GM23338 (cell line): ENCODE results near the gene AP1G1. TPM values are rescaled to one million over a fixed set of nuclear protein-coding genes. Genes with fewer than 3 reads are reported as not detected.

Experiments
- ATAC-seq: fragments of 200-7000 bp; cut with Tn5 transposase; 3 replicates; pipeline ENCODE4 v1.9.1; 2020
- DNase-seq: peaks from one replicate; pipeline ENCODE4 v3.0.0-alpha.2; 2015; ENCODE audit warnings: low spot score
- H2AFZ ChIP-seq: fragments of 200-600 bp; sonication (generic); 2 replicates; pipeline ENCODE4 v1.8.0; 2016; ENCODE audit warnings: antibody characterized with exemption, mild to moderate bottlenecking, moderate library complexity
- H3F3A ChIP-seq: fragments of 200-600 bp; sonication (generic); replicated peaks from 2 replicates; pipeline ENCODE4 v1.8.0; 2017; ENCODE audit warnings: antibody characterized with exemption, mixed run types, low read depth
- H3K27ac ChIP-seq: fragments of 200-600 bp; sonication (generic); 2 replicates; pipeline ENCODE4 v1.6.1; 2016; ENCODE audit warnings: low read depth
- H3K27me3 ChIP-seq: fragments of 200-600 bp; sonication (generic); 2 replicates; pipeline ENCODE4 v1.8.0; 2016; ENCODE audit warnings: mild to moderate bottlenecking, mixed run types, moderate library complexity; ENCODE audit not compliant: insufficient read depth
- H3K36me3 ChIP-seq: fragments of 200-600 bp; sonication (generic); 2 replicates; pipeline ENCODE4 v1.8.0; 2016; ENCODE audit warnings: mild to moderate bottlenecking; ENCODE audit not compliant: insufficient read depth
- H3K4me1 ChIP-seq: fragments of 200-600 bp; sonication (generic); 2 replicates; pipeline ENCODE4 v1.8.0; 2016; ENCODE audit warnings: mild to moderate bottlenecking, moderate library complexity; ENCODE audit not compliant: insufficient read depth
- H3K4me2 ChIP-seq: fragments of 200-600 bp; sonication (generic); 2 replicates; pipeline ENCODE4 v1.7.1; 2017; ENCODE audit warnings: mixed run types
- H3K4me3 ChIP-seq: fragments of 200-600 bp; sonication (generic); 2 replicates; pipeline ENCODE4 v1.6.1; 2016; ENCODE audit warnings: mixed run types
- H3K79me2 ChIP-seq: fragments of 200-600 bp; sonication (generic); replicated peaks from 2 replicates; pipeline ENCODE4 v1.8.0; 2017; ENCODE audit warnings: mild to moderate bottlenecking; ENCODE audit not compliant: insufficient read depth
- H3K9me2 ChIP-seq: fragments of 200-600 bp; sonication (generic); 2 replicates; pipeline ENCODE4 v1.8.0; 2017; ENCODE audit not compliant: insufficient read depth
- H4K20me1 ChIP-seq: fragments of 200-600 bp; sonication (generic); replicated peaks from 2 replicates; pipeline ENCODE4 v1.8.0; 2017; ENCODE audit warnings: mild to moderate bottlenecking; ENCODE audit not compliant: insufficient read depth
- H3K27ac Mint-ChIP-seq: 2 replicates; pipeline ENCODE4 v1.8.0; 2020; ENCODE audit warnings: inconsistent platforms, mild to moderate bottlenecking, moderate library complexity, mixed read lengths
- H3K27me3 Mint-ChIP-seq: 3 replicates; pipeline ENCODE4 v1.8.0; 2022; ENCODE audit warnings: low read depth, mild to moderate bottlenecking, moderate library complexity, mixed read lengths, inconsistent platforms; ENCODE audit not compliant: insufficient read depth, poor library complexity
- H3K36me3 Mint-ChIP-seq: 3 replicates; pipeline ENCODE4 v1.8.0; 2021; ENCODE audit warnings: low read depth, mild to moderate bottlenecking, inconsistent platforms, moderate library complexity, mixed read lengths
- H3K4me1 Mint-ChIP-seq: 3 replicates; pipeline ENCODE4 v1.8.0; 2020; ENCODE audit warnings: mild to moderate bottlenecking, inconsistent platforms, mixed read lengths
- H3K4me3 Mint-ChIP-seq: 3 replicates; pipeline ENCODE4 v1.8.0; 2021; ENCODE audit warnings: moderate library complexity, mild to moderate bottlenecking, inconsistent platforms, mixed read lengths
- H3K9me3 Mint-ChIP-seq: 3 replicates; pipeline ENCODE4 v1.8.0; 2020; ENCODE audit warnings: moderate library complexity, mild to moderate bottlenecking, inconsistent platforms, mixed read lengths
- CREB1 ChIP-seq: fragments of 250-450 bp; sonication (Bioruptor Pico); IDR thresholded peaks from 2 replicates; pipeline ENCODE4 v1.5.0; 2020; ENCODE audit warnings: low read depth, mild to moderate bottlenecking, moderate library complexity
- CTCF ChIP-seq, 2 experiments: fragments of 200-600 bp in 1 of 2; sonication (generic) in 1 of 2; conservative IDR thresholded peaks; 2 replicates each; pipeline versions ENCODE4 v1.5.1 to v1.6.1; 2016 to 2017; ENCODE audit warnings: antibody characterized with exemption in 2 of 2, low read depth in 2 of 2, mild to moderate bottlenecking in 2 of 2, moderate library complexity in 1 of 2
- ETS1 ChIP-seq: IDR thresholded peaks from 2 replicates; pipeline ENCODE4 v1.6.1; 2016; ENCODE audit warnings: antibody characterized with exemption
- EZH2 ChIP-seq: fragments of 200-600 bp; sonication (generic); IDR thresholded peaks from one replicate; pipeline ENCODE4 v1.8.0; 2017; ENCODE audit warnings: antibody characterized with exemption, mild to moderate bottlenecking, low read depth; ENCODE audit not compliant: unreplicated experiment
- EZH2phosphoT487 ChIP-seq: fragments of 200-600 bp; sonication (generic); IDR thresholded peaks from one replicate; pipeline ENCODE4 v1.8.1; 2018; ENCODE audit warnings: antibody characterized with exemption; ENCODE audit not compliant: unreplicated experiment
- JUNB ChIP-seq: IDR thresholded peaks from one replicate; pipeline ENCODE4 v1.6.1; 2016; ENCODE audit warnings: antibody characterized with exemption; ENCODE audit not compliant: unreplicated experiment
- NANOG ChIP-seq: IDR thresholded peaks from 2 replicates; pipeline ENCODE4 v1.6.1; 2016; ENCODE audit warnings: antibody characterized with exemption, borderline replicate concordance
- POLR2AphosphoS5 ChIP-seq: IDR thresholded peaks from 2 replicates; pipeline ENCODE4 v1.6.1; 2016; ENCODE audit warnings: antibody characterized with exemption, low read depth
- REST ChIP-seq: IDR thresholded peaks from one replicate; pipeline ENCODE4 v1.6.1; 2018; ENCODE audit warnings: antibody characterized with exemption; ENCODE audit not compliant: unreplicated experiment
- STAT1 ChIP-seq: IDR thresholded peaks from one replicate; pipeline ENCODE4 v1.6.1; 2016; ENCODE audit warnings: antibody characterized with exemption; ENCODE audit not compliant: unreplicated experiment
- ZNF114 ChIP-seq: fragments of 250-450 bp; sonication (Bioruptor Pico); IDR thresholded peaks from 2 replicates; pipeline ENCODE4 v1.5.0; 2020; ENCODE audit warnings: mild to moderate bottlenecking, moderate library complexity
- ZNF331 ChIP-seq: fragments of 250-450 bp; sonication (Bioruptor Pico); IDR thresholded peaks from 2 replicates; pipeline ENCODE4 v1.5.0; 2020; ENCODE audit warnings: low read depth, mild to moderate bottlenecking, moderate library complexity
- ZNF462 ChIP-seq: fragments of 250-450 bp; sonication (Bioruptor Pico); IDR thresholded peaks from 2 replicates; pipeline ENCODE4 v1.5.0; 2020; ENCODE audit warnings: mild to moderate bottlenecking, moderate library complexity
- long read RNA-seq: library from polyadenylated mRNA; unstranded; transcript quantifications from one replicate; pipeline ENCODE4 v2.0.0, GENCODE V29; 2020; ENCODE audit not compliant: unreplicated experiment
- polyA plus RNA-seq: library from polyadenylated mRNA; unstranded; fragments of >200 nt; fragmentation: Nextera tagmentation; extraction: Ambion mirVana; gene quantifications from 2 replicates; pipeline ENCODE4 v1.2.1, GENCODE V29; 2016
- total RNA-seq: library from RNA; depleted of rRNA; stranded (reverse); fragments of >200 nt; shearing (Covaris generic); gene quantifications from 2 replicates; pipeline ENCODE4 v1.2.3, GENCODE V29; 2014; rRNA removed

AP1G1 gene
- total RNA-seq (65.9 and 73.3 TPM in 2 replicates), polyA plus RNA-seq (13.1 and 16.3 TPM in 2 replicates)
- long read RNA-seq, partial matches to known transcripts: 1 of 6 reads
- long read RNA-seq, other reads (novel, unspliced or antisense): 5 of 6 reads

- H3K4me1 Mint-ChIP-seq: peaks cover 5% of the 10 kb centered on the region
- H3K79me2 ChIP-seq: peaks cover 48% of the 10 kb centered on the region
These were observed at the start of gene AP1G1 for GRCh38 chr16:71808593-71809459. Gene AP1G1, minus strand, starts transcription at chr16:71808834. Its CDS starts 19,355 bp downstream, at chr16:71789479.

More at GRCh38 chr16:71808593-71809459, at the start of gene AP1G1:
- Mint-ChIP-seq H3K36me3 (peaks cover 5% of the 10 kb centered on the region), H3K9me3 (no peaks in the 10 kb centered on the region), H3K4me3 (peak within 1 kb of the TSS; percentile 98), H3K27me3 (peaks cover 9% of the 10 kb centered on the region), H3K27ac (peak within 1 kb of the TSS; percentile 100)
- Histone ChIP-seq H3K4me1 (peaks cover 17% of the 10 kb centered on the region), H3K9me2 (no peaks in the 10 kb centered on the region), H4K20me1 (peaks cover 14% of the 10 kb centered on the region), H3F3A (no peaks in the 10 kb centered on the region), H3K4me2 (peak within 1 kb of the TSS; percentile 96), H2AFZ (peak within 1 kb of the TSS; percentile 98; the same call in 1 of the 2 replicates), H3K27ac (peak within 1 kb of the TSS; percentile 100), H3K4me3 (peak within 1 kb of the TSS; percentile 99), H3K27me3 (no peaks in the 10 kb centered on the region), H3K36me3 (peaks cover 11% of the 10 kb centered on the region)
- TF ChIP-seq STAT1 (no peak), REST (no peak), POLR2AphosphoS5 (peak; percentile 86), EZH2phosphoT487 (no peak), NANOG (no peak), ZNF462 (CRISPR knock-in tag) (no peak), CREB1 (CRISPR knock-in tag) (peak; percentile 98), ZNF331 (CRISPR knock-in tag) (no peak), EZH2 (no peak), ZNF114 (CRISPR knock-in tag) (no peak), ETS1 (0 out of 2 replicates have a peak, but pooled peaks have one; percentile 16), CTCF (conservative IDR thresholded peaks at IDR 0.05; ENCODE audit: low read depth in 2 of 2) (no peak), JUNB (no peak)
- peak; percentile 96 for ATAC-seq
- DNase-seq: peak; percentile 99
